Measurements from ENCODE around the gene CTAG2. TPM values are rescaled to one million over a fixed set of nuclear protein-coding genes. Genes with fewer than 3 reads are reported as not detected.

Gene CTAG2
- total and polyA plus RNA-seq, 10 of the 15 experiments (the other 5 are each of a cell fraction or from before 2014, with no cell fraction given): 0.73 TPM; not detected in 9

DNA sequence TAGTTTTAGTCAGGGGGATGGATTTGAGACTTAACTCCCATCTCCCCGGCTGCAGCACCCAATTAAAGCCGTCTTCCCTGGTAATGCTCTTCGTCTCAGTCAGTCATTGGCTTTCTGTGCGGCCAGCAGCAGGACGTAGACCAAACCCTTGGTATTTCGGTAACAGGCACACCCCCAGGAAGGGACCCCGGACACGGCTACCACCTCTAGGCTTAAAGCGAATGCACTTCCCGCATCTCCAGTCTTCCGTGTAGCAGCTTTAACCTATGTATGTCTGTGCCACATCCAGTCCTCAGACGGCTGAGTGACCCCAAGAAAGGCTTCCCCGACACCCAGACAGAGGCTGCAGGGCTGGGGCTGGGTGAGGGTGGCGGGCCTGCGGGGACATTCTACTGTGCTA, 1.5 kb upstream of the CTAG2 start:
- H3K4me3 ChIP-seq: no peak overlapping the region
- H3K27ac ChIP-seq (ENCODE audit: control insufficient read depth, insufficient read depth): no peak overlapping the region
- no peak overlapping the region for H3K9ac ChIP-seq (ENCODE audit: control insufficient read depth, insufficient read depth, low read length)
- intact Hi-C loops (cut with micrococcal nuclease; ENCODE audit: unreplicated experiment) (no loop called here), in situ Hi-C loops (cut with MboI) (no loop called here)
- H3K36me3 ChIP-seq (ENCODE audit: control insufficient read depth in 2 of 2, insufficient read depth in 2 of 2, low read length in 1 of 2): no peaks in the 10 kb centered on the region
- POLR2A ChIA-PET: no interaction called here
- no peak for FAIRE-seq
- BruUV-seq (replicated peaks): no TSS peak
- 65% methylated on average over 15 of the region's 15 CpGs for WGBS (ENCODE audit: insufficient coverage, insufficient replicate concordance, low lambda C conversion rate, missing lambda C conversion rate)
- H3K27me3 ChIP-seq (replicated peaks in 1 of 2; ENCODE audit: control insufficient read depth in 2 of 2, insufficient read depth in 2 of 2, low read length in 1 of 2): no peaks in the 10 kb centered on the region
- no peak for ATAC-seq
- RAD21 ChIA-PET (ENCODE audit: unreplicated experiment): no interaction called here
- CTCF ChIA-PET: no interaction called here
- H4K20me1 ChIP-seq (ENCODE audit: control insufficient read depth, insufficient read depth): no peaks in the 10 kb centered on the region
- SMC1A ChIA-PET (ENCODE audit: uncharacterized antibody, unreplicated experiment): no interaction called here
- no peaks in the 10 kb centered on the region for H3K4me1 ChIP-seq (ENCODE audit: control insufficient read depth, insufficient read depth, low read length)
- H3K9me3 ChIP-seq (replicated peaks; ENCODE audit: control insufficient read depth, insufficient read depth, low read length): no peaks in the 10 kb centered on the region; the same call in 1 of the 3 replicates
- no peaks in the 10 kb centered on the region for H3K79me2 ChIP-seq (ENCODE audit: control insufficient read depth, insufficient read depth, low read length)
- no peak for DNase-seq (ENCODE audit: low read depth, low spot score)
- no peak overlapping the region for H3K4me2 ChIP-seq (ENCODE audit: control insufficient read depth, insufficient read depth)
- H2AFZ ChIP-seq (ENCODE audit: control insufficient read depth, low read depth, low read length): no peak overlapping the region
- TF ChIP-seq, protein P1, sequence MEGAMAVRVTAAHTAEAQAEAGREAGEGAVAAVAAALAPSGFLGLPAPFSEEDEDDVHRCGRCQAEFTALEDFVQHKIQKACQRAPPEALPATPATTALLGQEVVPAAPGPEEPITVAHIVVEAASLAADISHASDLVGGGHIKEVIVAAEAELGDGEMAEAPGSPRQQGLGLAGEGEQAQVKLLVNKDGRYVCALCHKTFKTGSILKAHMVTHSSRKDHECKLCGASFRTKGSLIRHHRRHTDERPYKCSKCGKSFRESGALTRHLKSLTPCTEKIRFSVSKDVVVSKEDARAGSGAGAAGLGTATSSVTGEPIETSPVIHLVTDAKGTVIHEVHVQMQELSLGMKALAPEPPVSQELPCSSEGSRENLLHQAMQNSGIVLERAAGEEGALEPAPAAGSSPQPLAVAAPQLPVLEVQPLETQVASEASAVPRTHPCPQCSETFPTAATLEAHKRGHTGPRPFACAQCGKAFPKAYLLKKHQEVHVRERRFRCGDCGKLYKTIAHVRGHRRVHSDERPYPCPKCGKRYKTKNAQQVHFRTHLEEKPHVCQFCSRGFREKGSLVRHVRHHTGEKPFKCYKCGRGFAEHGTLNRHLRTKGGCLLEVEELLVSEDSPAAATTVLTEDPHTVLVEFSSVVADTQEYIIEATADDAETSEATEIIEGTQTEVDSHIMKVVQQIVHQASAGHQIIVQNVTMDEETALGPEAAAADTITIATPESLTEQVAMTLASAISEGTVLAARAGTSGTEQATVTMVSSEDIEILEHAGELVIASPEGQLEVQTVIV (IDR thresholded peaks at IDR 0.05; ENCODE audit: borderline replicate concordance, partially characterized antibody): no peak
- no peak for TF ChIP-seq BHLHE40 (IDR thresholded peaks at IDR 0.05; ENCODE audit: borderline replicate concordance in 1 of 2, low read depth in 2 of 2, low read length in 1 of 2)
- TF ChIP-seq MYC (IDR thresholded peaks at IDR 0.05; ENCODE audit: insufficient read depth, insufficient read length, insufficient replicate concordance, low read length, severe bottlenecking): no peak
- no peak for TF ChIP-seq SIX5 (IDR thresholded peaks at IDR 0.05; ENCODE audit: low read depth, low read length, severe bottlenecking)
- TF ChIP-seq, protein P2, sequence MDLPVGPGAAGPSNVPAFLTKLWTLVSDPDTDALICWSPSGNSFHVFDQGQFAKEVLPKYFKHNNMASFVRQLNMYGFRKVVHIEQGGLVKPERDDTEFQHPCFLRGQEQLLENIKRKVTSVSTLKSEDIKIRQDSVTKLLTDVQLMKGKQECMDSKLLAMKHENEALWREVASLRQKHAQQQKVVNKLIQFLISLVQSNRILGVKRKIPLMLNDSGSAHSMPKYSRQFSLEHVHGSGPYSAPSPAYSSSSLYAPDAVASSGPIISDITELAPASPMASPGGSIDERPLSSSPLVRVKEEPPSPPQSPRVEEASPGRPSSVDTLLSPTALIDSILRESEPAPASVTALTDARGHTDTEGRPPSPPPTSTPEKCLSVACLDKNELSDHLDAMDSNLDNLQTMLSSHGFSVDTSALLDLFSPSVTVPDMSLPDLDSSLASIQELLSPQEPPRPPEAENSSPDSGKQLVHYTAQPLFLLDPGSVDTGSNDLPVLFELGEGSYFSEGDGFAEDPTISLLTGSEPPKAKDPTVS (IDR thresholded peaks at IDR 0.05; ENCODE audit: low read depth, low read length): no peak
- no peak for TF ChIP-seq POLR2AphosphoS5 (IDR thresholded peaks at IDR 0.05; ENCODE audit: low read length)
- no peak for TF ChIP-seq WRNIP1 (IDR thresholded peaks at IDR 0.05; ENCODE audit: borderline replicate concordance, low read depth, low read length)
- TF ChIP-seq ZNF217 (IDR thresholded peaks at IDR 0.05): no peak
- TF ChIP-seq CREB1 (IDR thresholded peaks at IDR 0.05; ENCODE audit: low read depth): no peak
- TF ChIP-seq, protein P3, sequence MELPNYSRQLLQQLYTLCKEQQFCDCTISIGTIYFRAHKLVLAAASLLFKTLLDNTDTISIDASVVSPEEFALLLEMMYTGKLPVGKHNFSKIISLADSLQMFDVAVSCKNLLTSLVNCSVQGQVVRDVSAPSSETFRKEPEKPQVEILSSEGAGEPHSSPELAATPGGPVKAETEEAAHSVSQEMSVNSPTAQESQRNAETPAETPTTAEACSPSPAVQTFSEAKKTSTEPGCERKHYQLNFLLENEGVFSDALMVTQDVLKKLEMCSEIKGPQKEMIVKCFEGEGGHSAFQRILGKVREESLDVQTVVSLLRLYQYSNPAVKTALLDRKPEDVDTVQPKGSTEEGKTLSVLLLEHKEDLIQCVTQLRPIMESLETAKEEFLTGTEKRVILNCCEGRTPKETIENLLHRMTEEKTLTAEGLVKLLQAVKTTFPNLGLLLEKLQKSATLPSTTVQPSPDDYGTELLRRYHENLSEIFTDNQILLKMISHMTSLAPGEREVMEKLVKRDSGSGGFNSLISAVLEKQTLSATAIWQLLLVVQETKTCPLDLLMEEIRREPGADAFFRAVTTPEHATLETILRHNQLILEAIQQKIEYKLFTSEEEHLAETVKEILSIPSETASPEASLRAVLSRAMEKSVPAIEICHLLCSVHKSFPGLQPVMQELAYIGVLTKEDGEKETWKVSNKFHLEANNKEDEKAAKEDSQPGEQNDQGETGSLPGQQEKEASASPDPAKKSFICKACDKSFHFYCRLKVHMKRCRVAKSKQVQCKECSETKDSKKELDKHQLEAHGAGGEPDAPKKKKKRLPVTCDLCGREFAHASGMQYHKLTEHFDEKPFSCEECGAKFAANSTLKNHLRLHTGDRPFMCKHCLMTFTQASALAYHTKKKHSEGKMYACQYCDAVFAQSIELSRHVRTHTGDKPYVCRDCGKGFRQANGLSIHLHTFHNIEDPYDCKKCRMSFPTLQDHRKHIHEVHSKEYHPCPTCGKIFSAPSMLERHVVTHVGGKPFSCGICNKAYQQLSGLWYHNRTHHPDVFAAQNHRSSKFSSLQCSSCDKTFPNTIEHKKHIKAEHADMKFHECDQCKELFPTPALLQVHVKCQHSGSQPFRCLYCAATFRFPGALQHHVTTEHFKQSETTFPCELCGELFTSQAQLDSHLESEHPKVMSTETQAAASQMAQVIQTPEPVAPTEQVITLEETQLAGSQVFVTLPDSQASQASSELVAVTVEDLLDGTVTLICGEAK (IDR thresholded peaks at IDR 0.05; ENCODE audit: borderline replicate concordance): no peak
- TF ChIP-seq NR2C2 (IDR thresholded peaks at IDR 0.05; ENCODE audit: borderline replicate concordance, control insufficient read depth, insufficient read length, low read depth): no peak
- no peak for TF ChIP-seq TARDBP (IDR thresholded peaks at IDR 0.05; ENCODE audit: borderline replicate concordance)
- no peak for TF ChIP-seq CBX3 (IDR thresholded peaks at IDR 0.05; ENCODE audit: borderline replicate concordance, low read depth)
- no peak for TF ChIP-seq STAT1 (conservative IDR thresholded peaks at IDR 0.05)
